IPS-NIHi11 (cell line): ENCODE results near the gene MT1B.
A peak's percentile ranks its signal among the peaks of the same experiment; 100 is the strongest.
"Not testable (repeated sequence)": the region's sequence is repeated elsewhere in the genome, so short reads cannot be mapped to it uniquely, and the experiment has no call there.

Experiments
- DNase-seq: peaks from one replicate; pipeline ENCODE4 v3.0.0; 2012; ENCODE audit warnings: mixed read lengths, low spot score

MT1B gene

GRCh38 chr16:56637814-56638750 is 13.6 kb upstream of the MT1B start, which contains the start of gene MT1A:
Gene MT1A, plus strand, starts transcription at chr16:56638666. Its CDS starts 73 bp downstream, at chr16:56638739.
- DNase-seq = peak; percentile 77

- DNase-seq = no peak
Measured at GRCh38 chr16:56639045-56639444, 12.6 kb upstream of the MT1B start.

GRCh38 chr16:56640076-56640475 is 11.6 kb upstream of the MT1B start:
- DNase-seq = no peak

GRCh38 chr16:56641166-56641565 is 10.5 kb upstream of the MT1B start:
- no peak for DNase-seq

- peak; percentile 74 for DNase-seq
Measured at GRCh38 chr16:56643080-56643778, 8.5 kb upstream of the MT1B start.

- DNase-seq = no peak
Measured at GRCh38 chr16:56643833-56644232, 7.9 kb upstream of the MT1B start.

- DNase-seq = no peak
Measured at GRCh38 chr16:56645311-56645710, 6.4 kb upstream of the MT1B start.

GRCh38 chr16:56645838-56646237 is 5.8 kb upstream of the MT1B start:
- no peak for DNase-seq

GRCh38 chr16:56647641-56648431 is 3.9 kb upstream of the MT1B start:
- no peak for DNase-seq

- DNase-seq = no peak
Measured at GRCh38 chr16:56649271-56649670, 2.4 kb upstream of the MT1B start.

GRCh38 chr16:56649820-56650219 is 1.9 kb upstream of the MT1B start:
- DNase-seq = no peak

- DNase-seq = no peak
Measured at GRCh38 chr16:56652600-56652999, 914 bp downstream of the MT1B start.

GRCh38 chr16:56653218-56653617 is 1.5 kb downstream of the MT1B start:
- DNase-seq = no peak

GRCh38 chr16:56657555-56658326 is 6.1 kb downstream of the MT1B start, which contains the start of gene MT1F:
Gene MT1F, plus strand, starts transcription at chr16:56657959. Its CDS starts 100 bp downstream, at chr16:56658059.
- peak; percentile 86 for DNase-seq

GRCh38 chr16:56658327-56658875 is 6.7 kb downstream of the MT1B start:
- DNase-seq = no peak

- DNase-seq = no peak
Measured at GRCh38 chr16:56662357-56663354, 11.0 kb downstream of the MT1B start.

GRCh38 chr16:56664506-56664905 is 12.8 kb downstream of the MT1B start:
- no peak for DNase-seq

GRCh38 chr16:56665286-56666261 is 13.9 kb downstream of the MT1B start:
- not testable (repeated sequence) for DNase-seq
